Sigmoid colon (tissue), 4 donors: ENCODE measurements around the gene KRT75.

Experiments used
- CTCF ChIP-seq, 4 experiments: fragments of 450-650 bp in 3 of 4; fragments of 200-600 bp in 1 of 4; IDR thresholded peaks; one replicate each; pipeline ENCODE4 v1.5.1; 2016 to 2019; ENCODE audit warnings: antibody characterized with exemption in 4 of 4, mild to moderate bottlenecking in 3 of 4, moderate library complexity in 2 of 4
- EP300 ChIP-seq, 4 donors: sonication (generic); formaldehyde crosslinking; IDR thresholded peaks; one replicate each; pipeline ENCODE4 v1.6.1; 2017; ENCODE audit warnings: antibody characterized with exemption in 4 of 4
- POLR2A ChIP-seq, 2 donors: fragments of 450-650 bp; IDR thresholded peaks; one replicate each; pipeline ENCODE4 v1.6.1; 2016; ENCODE audit warnings: antibody characterized with exemption in 2 of 2, mild to moderate bottlenecking in 2 of 2, moderate library complexity in 2 of 2
- POLR2AphosphoS5 ChIP-seq, 4 donors: sonication (generic); formaldehyde crosslinking; IDR thresholded peaks; one replicate each; pipeline ENCODE4 v1.6.1; 2017; ENCODE audit warnings: antibody characterized with exemption in 4 of 4

DNA sequence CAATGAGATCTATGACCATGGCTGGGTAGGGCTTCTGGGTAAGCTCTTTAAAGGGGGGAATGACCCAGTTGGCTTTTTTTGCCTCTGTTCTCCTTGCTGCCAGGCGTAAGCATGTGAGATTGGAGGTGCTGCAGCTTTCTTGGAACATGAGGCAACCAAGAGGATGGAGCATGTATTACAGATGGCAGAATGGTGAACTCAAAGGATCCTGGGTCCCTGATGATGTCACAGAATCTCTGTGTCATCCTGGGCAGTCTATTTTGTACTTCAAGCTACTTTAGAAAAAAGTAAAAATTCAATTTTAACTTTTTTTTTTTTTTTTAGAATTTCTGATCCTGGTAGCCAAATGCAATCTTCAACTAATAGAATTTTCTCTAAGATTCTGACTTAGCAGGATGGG lies 36.0 kb downstream of the KRT75 start:
- no peak for TF ChIP-seq CTCF (IDR thresholded peaks at IDR 0.05)
- TF ChIP-seq POLR2A (IDR thresholded peaks at IDR 0.05): no peak
- TF ChIP-seq POLR2AphosphoS5 (IDR thresholded peaks at IDR 0.05): no peak
- no peak for TF ChIP-seq EP300 (IDR thresholded peaks at IDR 0.05)
